Fibroblast of pulmonary artery (primary cell): ENCODE results near the gene C2orf68.
"Not testable (repeated sequence)": the region's sequence is repeated elsewhere in the genome, so short reads cannot be mapped to it uniquely, and the experiment has no call there.

ENCODE experiments used
- DNase-seq: peaks from one replicate; pipeline ENCODE4 v3.0.0-alpha.2; 2010; ENCODE audit warnings: low read depth
- H3K4me3 ChIP-seq: replicated peaks from 2 replicates; pipeline ENCODE4 v1.5.1; 2011; ENCODE audit warnings: low read depth, mild to moderate bottlenecking, control low read depth, low read length, moderate library complexity
- CTCF ChIP-seq: IDR thresholded peaks from 2 replicates; pipeline ENCODE4 v1.5.1; 2011; ENCODE audit warnings: mild to moderate bottlenecking, control low read depth, low read length, inconsistent platforms; ENCODE audit errors: missing control alignments

C2orf68 gene

GRCh38 chr2:85611705-85612587, at the start of gene C2orf68:
TSS of gene C2orf68 (minus strand) at chr2:85612066. CDS start at chr2:85611984, 82 bp downstream.
- peak; percentile 84 for DNase-seq
- no peak for TF ChIP-seq CTCF
- peak within 1 kb of the TSS; percentile 79 for H3K4me3 ChIP-seq

- no peak for TF ChIP-seq CTCF
- no peak for DNase-seq
- H3K4me3 ChIP-seq: no peak overlapping the region
Observed at GRCh38 chr2:85661139-85661858, 49.4 kb upstream of the C2orf68 start.

GRCh38 chr2:85660725-85661124, 48.9 kb upstream of the C2orf68 start:
- no peak for TF ChIP-seq CTCF

GRCh38 chr2:85660301-85660700, 48.4 kb upstream of the C2orf68 start:
- H3K4me3 ChIP-seq, DNase-seq: not testable (repeated sequence)

More at GRCh38 chr2:85660725-85661124, 48.9 kb upstream of the C2orf68 start:
- no peak for DNase-seq
- no peak overlapping the region for H3K4me3 ChIP-seq

GRCh38 chr2:85659324-85659981, 47.6 kb upstream of the C2orf68 start:
- no peak overlapping the region for H3K4me3 ChIP-seq
- no peak for DNase-seq
- TF ChIP-seq CTCF: no peak

- not testable (repeated sequence) for H3K4me3 ChIP-seq, DNase-seq
Observed at GRCh38 chr2:85657399-85657798, 45.5 kb upstream of the C2orf68 start.

- no peak for DNase-seq
Observed at GRCh38 chr2:85656468-85656867, 44.6 kb upstream of the C2orf68 start.

More at GRCh38 chr2:85656468-85656867, 44.6 kb upstream of the C2orf68 start:
- TF ChIP-seq CTCF: no peak
- H3K4me3 ChIP-seq: no peak overlapping the region
